ENCODE data around the gene ASB5. TPM values are rescaled to one million over a fixed set of nuclear protein-coding genes. Genes with fewer than 3 reads are reported as not detected.

ASB5 gene, protein sequence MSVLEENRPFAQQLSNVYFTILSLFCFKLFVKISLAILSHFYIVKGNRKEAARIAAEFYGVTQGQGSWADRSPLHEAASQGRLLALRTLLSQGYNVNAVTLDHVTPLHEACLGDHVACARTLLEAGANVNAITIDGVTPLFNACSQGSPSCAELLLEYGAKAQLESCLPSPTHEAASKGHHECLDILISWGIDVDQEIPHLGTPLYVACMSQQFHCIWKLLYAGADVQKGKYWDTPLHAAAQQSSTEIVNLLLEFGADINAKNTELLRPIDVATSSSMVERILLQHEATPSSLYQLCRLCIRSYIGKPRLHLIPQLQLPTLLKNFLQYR
- 0.24 TPM in 1 of 2 replicates, not detected in the other for total RNA-seq

DNA sequence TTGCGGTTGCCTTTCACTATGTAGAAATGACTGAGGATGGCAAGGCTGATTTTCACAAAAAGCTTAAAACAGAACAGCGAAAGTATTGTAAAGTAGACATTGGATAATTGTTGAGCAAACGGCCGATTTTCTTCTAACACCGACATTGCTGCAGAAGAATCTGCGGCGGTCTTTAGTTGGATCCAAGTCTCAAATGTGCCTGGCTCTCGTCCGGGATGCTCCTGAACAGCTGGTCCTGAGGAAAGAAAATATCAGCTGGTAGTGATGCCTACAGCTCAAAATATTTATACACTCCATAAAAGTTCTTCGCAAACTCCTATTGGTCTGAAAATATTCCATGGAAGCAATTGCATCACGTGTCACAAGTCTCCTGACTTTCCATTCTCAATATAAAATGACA is at the start of gene ASB5:
TSS of gene ASB5 (minus strand) at position 260 of the 400 bp plus-strand sequence. CDS start at position 146, 114 bp downstream.

DNA sequence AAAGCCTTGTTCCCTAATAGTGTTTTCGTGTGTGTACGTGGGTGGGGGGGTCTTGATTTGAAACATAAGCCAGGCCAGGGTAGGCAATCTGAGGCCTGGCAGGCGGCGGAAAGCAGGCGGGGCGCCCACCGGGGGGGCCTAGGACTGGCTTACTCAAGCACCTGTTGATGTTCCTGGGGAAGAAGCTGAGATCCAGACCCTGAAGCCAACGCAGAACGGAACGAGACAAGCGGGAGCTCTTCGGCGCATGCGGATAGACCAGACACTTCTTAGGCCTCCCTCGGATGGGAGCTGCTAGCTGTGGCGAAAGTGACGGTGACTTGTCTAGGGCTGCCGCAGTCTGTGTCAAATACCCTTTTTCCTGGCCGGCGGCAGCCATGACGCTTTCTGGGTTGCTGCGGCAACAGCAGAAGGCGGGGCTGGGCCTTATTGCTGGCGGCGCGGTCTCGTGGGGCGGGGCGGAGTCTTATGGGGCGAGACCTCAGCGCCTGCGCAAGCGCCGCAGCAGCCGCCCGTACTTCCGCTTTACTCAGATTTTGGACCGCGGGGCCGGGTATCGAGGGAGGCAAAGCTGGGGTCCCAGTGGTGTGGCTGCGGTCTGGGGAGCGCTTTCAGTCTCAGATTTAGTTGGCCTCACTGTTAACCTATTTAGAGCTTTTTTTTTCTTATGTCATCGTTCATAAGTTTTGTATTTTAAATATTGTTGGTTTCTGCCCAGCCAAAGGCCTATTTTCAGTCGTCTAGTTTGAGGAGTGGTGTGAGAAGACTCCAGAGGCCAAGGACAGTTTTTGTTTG is 73.6 kb downstream of the ASB5 start, which contains the start of gene SPATA4:
TSS of gene SPATA4 (minus strand) at position 402 of the 795 bp plus-strand sequence. CDS start at position 379, 23 bp downstream.

Other genes starting within 250 kb of the ASB5 start
- gene WDR17, start 203.4 kb downstream of the ASB5 start, total RNA-seq = 0.21 and 0.48 TPM in 2 replicates
- 0.24 TPM in 1 of 2 replicates, not detected in the other for gene SPATA4, start 73.6 kb downstream of the ASB5 start, total RNA-seq
- gene SPCS3, start 50.7 kb upstream of the ASB5 start, total RNA-seq = 82.4 and 124 TPM in 2 replicates